Ovary (tissue), 9 donors: Measurements from ENCODE around the gene RALGPS1. TPM values are rescaled to one million over a fixed set of nuclear protein-coding genes. Genes with fewer than 3 reads are reported as not detected.

Experiments
- DNase-seq, 5 donors: peaks; one replicate each; pipeline ENCODE4 v3.0.0-alpha.2; 2019 to 2020
- H3K27ac ChIP-seq, 2 donors: fragments of 200-600 bp; one replicate each; pipeline versions ENCODE4 v1.5.1 to v1.8.0; 2019 to 2022
- H3K27me3 ChIP-seq: fragments of 200-600 bp; one replicate; pipeline ENCODE4 v1.8.0; 2022
- H3K36me3 ChIP-seq: fragments of 200-600 bp; sonication (generic); one replicate; pipeline ENCODE4 v1.5.1; 2019
- H3K4me1 ChIP-seq: one replicate; pipeline ENCODE4 v1.8.1; 2013; ENCODE audit warnings: mild to moderate bottlenecking, moderate library complexity; ENCODE audit not compliant: insufficient read depth
- H3K4me3 ChIP-seq: fragments of 200-600 bp; sonication (generic); one replicate; pipeline ENCODE4 v1.5.1; 2017
- H3K9me3 ChIP-seq, 2 donors: fragments of 200-600 bp in 1 of 2; sonication (generic) in 1 of 2; one replicate each; pipeline versions ENCODE4 v1.5.1 to v1.8.1; 2013 to 2019; ENCODE audit warnings: mild to moderate bottlenecking in 1 of 2, moderate library complexity in 1 of 2
- CTCF ChIP-seq, 3 donors: fragments of 450-650 bp in 2 of 3; fragments of 200-600 bp in 1 of 3; IDR thresholded peaks; one replicate each; pipeline versions ENCODE4 v1.5.1 to v1.8.0; 2016 to 2022; ENCODE audit warnings: antibody characterized with exemption in 3 of 3, mild to moderate bottlenecking in 1 of 3
- EP300 ChIP-seq: sonication (generic); formaldehyde crosslinking; IDR thresholded peaks from one replicate; pipeline ENCODE4 v1.6.1; 2017; ENCODE audit warnings: antibody characterized with exemption
- POLR2A ChIP-seq: fragments of 450-650 bp; IDR thresholded peaks from one replicate; pipeline ENCODE4 v1.6.1; 2017; ENCODE audit warnings: antibody characterized with exemption, mild to moderate bottlenecking, moderate library complexity
- WGBS, 3 donors: extraction: QIAGEN DNeasy Blood & Tissue Kit in 1 of 3; methylation state at CpG; one replicate each; pipeline versions ENCODE4 v1.1.5 to v1.1.7; 2013 to 2017; 5-methylcytosine and 5-hydroxymethylcytosine counted together
- intact Hi-C, 4 donors: fragments of 100-400 bp; cut with DNase I; formaldehyde crosslinking; loops; one replicate each; pipeline versions ENCODE4 v1.11.0 to v1.15.1; 2022 to 2023
- polyA plus RNA-seq, 2 donors: library from polyadenylated mRNA; stranded (reverse); fragments of 200-250 nt in 1 of 2; fragments of 350-450 nt in 1 of 2; fragmentation: Illumina TruSeq in 1 of 2; extraction: RNeasy Lipid Tissue Mini Kit (QIAGEN cat#74804) in 1 of 2; gene quantifications; one replicate each; pipeline ENCODE4 v1.2.3, GENCODE V29; 2013 to 2014
- total RNA-seq, 7 donors: library from RNA; depleted of rRNA in 2 of 7; stranded (reverse); fragments of >200 nt in 2 of 7; fragmentation: NEBNext Ultra II Directional in 3 of 7; extraction: Animal tissue kit (Norgen Biotek cat#: 25700) in 3 of 7; gene quantifications; one replicate each; pipeline versions ENCODE4 v1.1.0 to v1.2.4, GENCODE V29; 2016 to 2023
- donor health status: DM: no; HTN: no; CAD: no; lungs with moderate emphysema.
- donor health status: DM: no; HTN: no; CAD: no.
- donor health status: Bipolar disorder and iron deficiency.
- donor health status: DM: yes; HTN: yes; CAD: no.
- donor health status: DM: no; HTN: no; CAD: no.
- donor health status: DM: yes; HTN: yes; CAD: no.

RALGPS1 gene
- total and polyA plus RNA-seq, 9 donors: 2.3 to 13.1 (median 6.9) TPM

- TF ChIP-seq EP300: no peak
- no peak for TF ChIP-seq CTCF (IDR thresholded peaks at IDR 0.05)
- TF ChIP-seq POLR2A: no peak
- H3K4me1 ChIP-seq: no peaks in the 10 kb centered on the region
- intact Hi-C loops: no loop called here
- no peaks in the 10 kb centered on the region for H3K9me3 ChIP-seq
- no peaks in the 10 kb centered on the region for H3K36me3 ChIP-seq
- no peak for DNase-seq
- H3K27ac ChIP-seq: no peak overlapping the region
- H3K4me3 ChIP-seq: no peak overlapping the region
- no peaks in the 10 kb centered on the region for H3K27me3 ChIP-seq
- 66 to 83% (median 82%) methylated on average over 6 of the region's 6 CpGs for WGBS, 3 donors
Measured at GRCh38 chr9:126906091-126906490, 8.5 kb upstream of the RALGPS1 start.

- intact Hi-C loops: no loop called here
- Histone ChIP-seq H3K27me3 (no peaks in the 10 kb centered on the region), H3K4me1 (no peaks in the 10 kb centered on the region), H3K36me3 (no peaks in the 10 kb centered on the region), H3K4me3 (no peak overlapping the region), H3K27ac (no peak overlapping the region), H3K9me3 (no peaks in the 10 kb centered on the region)
- no peak for DNase-seq
- WGBS, 3 donors: 49 to 81% (median 53%) methylated on average over 2 of the region's 2 CpGs
- TF ChIP-seq POLR2A (no peak), CTCF (IDR thresholded peaks at IDR 0.05) (no peak), EP300 (no peak)
Measured at GRCh38 chr9:126907058-126907457, 7.5 kb upstream of the RALGPS1 start.

- intact Hi-C loops: no loop called here
- DNase-seq: peak; percentile 21 to 63 (median 49)
- TF ChIP-seq CTCF (IDR thresholded peaks at IDR 0.05): no peak
- TF ChIP-seq POLR2A: no peak
- no peak for TF ChIP-seq EP300
Measured at GRCh38 chr9:126915281-126915816, 767 bp downstream of the RALGPS1 start.

GRCh38 chr9:126915846-126916543 is 1.4 kb downstream of the RALGPS1 start:
- no peaks in the 10 kb centered on the region for H3K9me3 ChIP-seq
- intact Hi-C loops: no loop called here

More at GRCh38 chr9:126915281-126915816, 767 bp downstream of the RALGPS1 start:
- no peak overlapping the region for H3K27ac ChIP-seq
- WGBS, 3 donors: 7 to 36% (median 9%) methylated on average over 9 to 43 of the region's 43 CpGs
- peaks cover 2% of the 10 kb centered on the region for H3K4me1 ChIP-seq
- H3K36me3 ChIP-seq: no peaks in the 10 kb centered on the region
- no peaks in the 10 kb centered on the region for H3K27me3 ChIP-seq
- H3K9me3 ChIP-seq: no peaks in the 10 kb centered on the region
- peak overlapping the region; percentile 61 for H3K4me3 ChIP-seq

More at GRCh38 chr9:126915846-126916543, 1.4 kb downstream of the RALGPS1 start:
- H3K4me1 ChIP-seq: peaks cover 2% of the 10 kb centered on the region
- peak overlapping the region; percentile 61 for H3K4me3 ChIP-seq
- TF ChIP-seq POLR2A (no peak), EP300 (no peak), CTCF (IDR thresholded peaks at IDR 0.05) (no peak)
- H3K27me3 ChIP-seq: no peaks in the 10 kb centered on the region
- WGBS, 3 donors: 83 to 86% (median 86%) methylated on average over 15 of the region's 15 CpGs
- DNase-seq: no peak
- H3K36me3 ChIP-seq: no peaks in the 10 kb centered on the region
- no peak overlapping the region for H3K27ac ChIP-seq
